Measurements from ENCODE around the gene IGF1R. TPM values are rescaled to one million over a fixed set of nuclear protein-coding genes. Genes with fewer than 3 reads are reported as not detected.

The IGF1R gene
- total and polyA plus RNA-seq, 2 experiments from 2014 or later = 10.8 to 42.9 TPM

- 95% methylated on average over 13 of the region's 13 CpGs for WGBS (ENCODE audit: low lambda C conversion rate, missing lambda C conversion rate)
- Histone ChIP-seq H3K36me3 (replicated peaks; ENCODE audit: insufficient read depth, low read depth) (no peaks in the 10 kb centered on the region), H3K9me2 (replicated peaks; ENCODE audit: insufficient read depth) (no peaks in the 10 kb centered on the region), H3K9me3 (ENCODE audit: low read depth) (no peaks in the 10 kb centered on the region), H3K4me3 (no peak overlapping the region), H3K79me2 (no peaks in the 10 kb centered on the region), H3K4me1 (ENCODE audit: insufficient read depth) (peaks cover 33% of the 10 kb centered on the region), H2AFZ (no peak overlapping the region), H3K4me2 (no peak overlapping the region), H3K27ac (no peak overlapping the region), H4K20me1 (ENCODE audit: insufficient read depth, poor library complexity, severe bottlenecking) (peaks cover 6% of the 10 kb centered on the region), H3K27me3 (no peaks in the 10 kb centered on the region)
- no peak for DNase-seq (ENCODE audit: low spot score)
- TF ChIP-seq EZH2phosphoT487 (IDR thresholded peaks at IDR 0.05; ENCODE audit: low read depth, severe bottlenecking, unreplicated experiment) = no peak
- no peak for TF ChIP-seq EZH2 (IDR thresholded peaks at IDR 0.05; ENCODE audit: borderline replicate concordance)
- TF ChIP-seq CTCF (IDR thresholded peaks at IDR 0.05; ENCODE audit: poor library complexity) = no peak
These were observed 291.2 kb downstream of the IGF1R start for GRCh38 chr15:98939311-98940080.

DNA sequence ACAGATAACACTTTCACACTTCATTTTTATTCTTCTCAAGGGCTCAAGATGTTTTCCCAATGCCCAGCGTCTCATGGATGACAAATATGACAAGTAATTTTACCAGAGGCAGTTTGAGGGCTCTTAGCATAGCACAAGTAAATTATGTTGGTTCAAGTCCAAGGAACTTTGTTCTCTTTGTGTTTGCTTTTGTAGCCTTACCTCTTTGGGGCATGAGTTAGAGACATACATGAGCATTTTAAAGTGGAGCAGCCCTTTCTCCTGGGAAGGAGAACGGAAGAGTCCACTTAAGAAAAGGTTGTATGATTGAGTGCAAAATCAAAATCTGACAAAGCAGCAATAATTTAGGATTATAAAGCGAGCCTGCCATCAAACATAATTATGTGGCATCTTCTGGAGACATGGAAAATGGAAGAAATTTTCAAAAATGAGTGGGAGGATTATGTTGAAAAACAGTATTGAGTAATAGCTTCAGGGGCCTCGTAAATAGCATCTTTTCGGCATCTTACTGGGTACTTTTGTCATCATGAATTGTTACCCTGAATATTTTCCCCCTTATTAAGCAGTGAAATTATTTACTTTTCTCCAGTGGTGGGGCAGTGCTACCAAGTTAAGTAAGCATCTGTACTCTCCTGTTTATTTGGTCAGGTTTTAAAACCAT lies 293.4 kb downstream of the IGF1R start:
- WGBS (ENCODE audit: low lambda C conversion rate, missing lambda C conversion rate) = 71% methylated on average over 5 of the region's 5 CpGs
- no peaks in the 10 kb centered on the region for H3K9me3 ChIP-seq (ENCODE audit: low read depth)
- no peaks in the 10 kb centered on the region for H3K79me2 ChIP-seq
- H3K36me3 ChIP-seq (replicated peaks; ENCODE audit: insufficient read depth, low read depth) = no peaks in the 10 kb centered on the region
- peaks cover 33% of the 10 kb centered on the region for H3K4me1 ChIP-seq (ENCODE audit: insufficient read depth)
- no peaks in the 10 kb centered on the region for H3K27me3 ChIP-seq
- peak overlapping the region; percentile 28 for H3K4me2 ChIP-seq
- peak overlapping the region; percentile 35 for H3K27ac ChIP-seq
- no peak for DNase-seq (ENCODE audit: low spot score)
- TF ChIP-seq CTCF (IDR thresholded peaks at IDR 0.05; ENCODE audit: poor library complexity) = no peak
- TF ChIP-seq EZH2phosphoT487 (IDR thresholded peaks at IDR 0.05; ENCODE audit: low read depth, severe bottlenecking, unreplicated experiment) = no peak
- TF ChIP-seq EZH2 (IDR thresholded peaks at IDR 0.05; ENCODE audit: borderline replicate concordance) = no peak
- no peaks in the 10 kb centered on the region for H3K9me2 ChIP-seq (replicated peaks; ENCODE audit: insufficient read depth)
- H2AFZ ChIP-seq = no peak overlapping the region
- peaks cover 6% of the 10 kb centered on the region for H4K20me1 ChIP-seq (ENCODE audit: insufficient read depth, poor library complexity, severe bottlenecking)
- H3K4me3 ChIP-seq = no peak overlapping the region

- no peaks in the 10 kb centered on the region for H3K79me2 ChIP-seq
- H3K4me3 ChIP-seq = no peak overlapping the region
- no peaks in the 10 kb centered on the region for H3K27me3 ChIP-seq
- peaks cover 33% of the 10 kb centered on the region for H3K4me1 ChIP-seq (ENCODE audit: insufficient read depth)
- no peaks in the 10 kb centered on the region for H3K9me2 ChIP-seq (replicated peaks; ENCODE audit: insufficient read depth)
- no peaks in the 10 kb centered on the region for H3K36me3 ChIP-seq (replicated peaks; ENCODE audit: insufficient read depth, low read depth)
- H2AFZ ChIP-seq = no peak overlapping the region
- H4K20me1 ChIP-seq (ENCODE audit: insufficient read depth, poor library complexity, severe bottlenecking) = peaks cover 6% of the 10 kb centered on the region
- no peak overlapping the region for H3K4me2 ChIP-seq
- TF ChIP-seq EZH2 (IDR thresholded peaks at IDR 0.05; ENCODE audit: borderline replicate concordance) (no peak), EZH2phosphoT487 (IDR thresholded peaks at IDR 0.05; ENCODE audit: low read depth, severe bottlenecking, unreplicated experiment) (no peak), CTCF (IDR thresholded peaks at IDR 0.05; ENCODE audit: poor library complexity) (no peak)
- peak overlapping the region; percentile 35 for H3K27ac ChIP-seq
- no peak for DNase-seq (ENCODE audit: low spot score)
- H3K9me3 ChIP-seq (ENCODE audit: low read depth) = no peaks in the 10 kb centered on the region
- WGBS (ENCODE audit: low lambda C conversion rate, missing lambda C conversion rate) = 95% methylated on average over 7 of the region's 7 CpGs
These were observed 294.1 kb downstream of the IGF1R start for GRCh38 chr15:98942431-98942830.
